ENCODE measurements around the gene PPP1R12C.

The PPP1R12C gene

GRCh38 chr19:55078996-55079395 lies 38.4 kb downstream of the PPP1R12C start:
- no peak overlapping the region for H2AFZ ChIP-seq (ENCODE audit: low read length)
- no peak overlapping the region for H3K18ac ChIP-seq (ENCODE audit: low read length)
- no peak overlapping the region for H3K23ac ChIP-seq (ENCODE audit: low read depth, low read length, poor library complexity)
- no peak overlapping the region for H3K9ac ChIP-seq (ENCODE audit: low read depth, low read length, poor library complexity)
- H3K27me3 ChIP-seq (ENCODE audit: control insufficient read depth in 3 of 3, insufficient read depth in 3 of 3, low read depth in 1 of 3, low read length in 3 of 3), result peaks cover 4 to 54% (median 54%) of the 10 kb centered on the region in 3 experiments
- no peak overlapping the region for H2AK5ac ChIP-seq (ENCODE audit: low read depth, low read length)
- no peak overlapping the region for H3K4me3 ChIP-seq (ENCODE audit: low read length in 2 of 2)
- no peak overlapping the region for H3K4ac ChIP-seq (ENCODE audit: low read length)
- DNase-seq (ENCODE audit: low spot score), result no peak
- peaks cover 2 to 15% of the 10 kb centered on the region in 2 donors for H3K9me3 ChIP-seq (replicated peaks in 1 of 2; ENCODE audit: control insufficient read depth in 2 of 2, insufficient read depth in 1 of 2, low read depth in 1 of 2, low read length in 2 of 2)
- no peak overlapping the region for H3K4me2 ChIP-seq (ENCODE audit: insufficient read depth, low read length, poor library complexity, severe bottlenecking)
- no peaks in the 10 kb centered on the region for H3K36me3 ChIP-seq (replicated peaks in 1 of 2; ENCODE audit: control insufficient read depth in 2 of 2, insufficient read depth in 2 of 2, low read length in 2 of 2)
- H4K91ac ChIP-seq (ENCODE audit: low read depth, low read length, poor library complexity), result no peak overlapping the region
- no peak overlapping the region for H2BK5ac ChIP-seq (ENCODE audit: low read length)
- no peak overlapping the region for H3K14ac ChIP-seq (ENCODE audit: low read length)
- H2BK120ac ChIP-seq (ENCODE audit: low read depth, low read length), result no peak overlapping the region
- H3K79me1 ChIP-seq (ENCODE audit: low read depth, low read length), result no peaks in the 10 kb centered on the region
- H2BK12ac ChIP-seq (ENCODE audit: low read length), result no peak overlapping the region
- peaks cover 2 to 12% of the 10 kb centered on the region in 2 donors for H3K4me1 ChIP-seq (ENCODE audit: control insufficient read depth in 2 of 2, insufficient read depth in 1 of 2, low read depth in 1 of 2, low read length in 2 of 2)
- H2BK15ac ChIP-seq (ENCODE audit: low read length), result no peak overlapping the region
- H3K27ac ChIP-seq (replicated peaks; ENCODE audit: low read length), result no peak overlapping the region
- no peak overlapping the region for H4K8ac ChIP-seq (ENCODE audit: low read depth, low read length)
- WGBS, 2 donors (ENCODE audit: extremely low coverage in 2 of 2, insufficient read length in 2 of 2, insufficient replicate concordance in 1 of 2), result no CpG with 5 or more reads among the region's 5 CpGs

- H2AFZ ChIP-seq (ENCODE audit: low read length), result no peak overlapping the region
- no peak overlapping the region for H3K18ac ChIP-seq (ENCODE audit: low read length)
- no peak overlapping the region for H2BK120ac ChIP-seq (ENCODE audit: low read depth, low read length)
- H3K27ac ChIP-seq (replicated peaks; ENCODE audit: low read length), result no peak overlapping the region
- H3K14ac ChIP-seq (ENCODE audit: low read length), result no peak overlapping the region
- DNase-seq (ENCODE audit: low spot score), result no peak
- H2AK5ac ChIP-seq (ENCODE audit: low read depth, low read length), result no peak overlapping the region
- H3K4me2 ChIP-seq (ENCODE audit: insufficient read depth, low read length, poor library complexity, severe bottlenecking), result no peak overlapping the region
- H3K23ac ChIP-seq (ENCODE audit: low read depth, low read length, poor library complexity), result no peak overlapping the region
- H3K36me3 ChIP-seq (replicated peaks in 1 of 2; ENCODE audit: control insufficient read depth in 2 of 2, insufficient read depth in 2 of 2, low read length in 2 of 2), result no peaks in the 10 kb centered on the region
- no peak overlapping the region for H3K4me3 ChIP-seq (ENCODE audit: low read length in 2 of 2)
- H4K91ac ChIP-seq (ENCODE audit: low read depth, low read length, poor library complexity), result no peak overlapping the region
- no CpG with 5 or more reads among the region's 2 CpGs for WGBS, 2 donors (ENCODE audit: extremely low coverage in 2 of 2, insufficient read length in 2 of 2, insufficient replicate concordance in 1 of 2)
- H2BK15ac ChIP-seq (ENCODE audit: low read length), result no peak overlapping the region
- H2BK12ac ChIP-seq (ENCODE audit: low read length), result no peak overlapping the region
- H3K79me1 ChIP-seq (ENCODE audit: low read depth, low read length), result no peaks in the 10 kb centered on the region
- H2BK5ac ChIP-seq (ENCODE audit: low read length), result no peak overlapping the region
- peaks cover 4 to 12% of the 10 kb centered on the region in 2 donors for H3K9me3 ChIP-seq (replicated peaks in 1 of 2; ENCODE audit: control insufficient read depth in 2 of 2, insufficient read depth in 1 of 2, low read depth in 1 of 2, low read length in 2 of 2)
- H4K8ac ChIP-seq (ENCODE audit: low read depth, low read length), result no peak overlapping the region
- H3K4me1 ChIP-seq (ENCODE audit: control insufficient read depth in 2 of 2, insufficient read depth in 1 of 2, low read depth in 1 of 2, low read length in 2 of 2), result peaks cover 2 to 10% of the 10 kb centered on the region in 2 donors
- no peak overlapping the region for H3K9ac ChIP-seq (ENCODE audit: low read depth, low read length, poor library complexity)
- peaks cover 0 to 54% (median 41%) of the 10 kb centered on the region in 3 experiments for H3K27me3 ChIP-seq (ENCODE audit: control insufficient read depth in 3 of 3, insufficient read depth in 3 of 3, low read depth in 1 of 3, low read length in 3 of 3)
- no peak overlapping the region for H3K4ac ChIP-seq (ENCODE audit: low read length)
Measured at GRCh38 chr19:55077106-55077505, 40.3 kb downstream of the PPP1R12C start.

- Histone ChIP-seq H3K4ac (ENCODE audit: low read length) (no peak overlapping the region), H4K8ac (ENCODE audit: low read depth, low read length) (peak overlapping the region; percentile 65), H4K91ac (ENCODE audit: low read depth, low read length, poor library complexity) (no peak overlapping the region), H3K4me3 (ENCODE audit: low read length in 2 of 2) (no peak overlapping the region), H3K18ac (ENCODE audit: low read length) (peak overlapping the region; percentile 72), H2AK5ac (ENCODE audit: low read depth, low read length) (peak overlapping the region; percentile 94), H3K4me2 (ENCODE audit: insufficient read depth, low read length, poor library complexity, severe bottlenecking) (no peak overlapping the region), H2BK120ac (ENCODE audit: low read depth, low read length) (no peak overlapping the region), H3K9me3 (replicated peaks in 1 of 2; ENCODE audit: control insufficient read depth in 2 of 2, insufficient read depth in 1 of 2, low read depth in 1 of 2, low read length in 2 of 2) (peaks cover 4 to 8% of the 10 kb centered on the region in 2 donors), H3K79me1 (ENCODE audit: low read depth, low read length) (no peaks in the 10 kb centered on the region), H2AFZ (ENCODE audit: low read length) (no peak overlapping the region), H3K27ac (replicated peaks; ENCODE audit: low read length) (no peak overlapping the region), H3K9ac (ENCODE audit: low read depth, low read length, poor library complexity) (no peak overlapping the region), H3K4me1 (ENCODE audit: control insufficient read depth in 2 of 2, insufficient read depth in 1 of 2, low read depth in 1 of 2, low read length in 2 of 2) (peaks cover 2 to 11% of the 10 kb centered on the region in 2 donors), H2BK12ac (ENCODE audit: low read length) (no peak overlapping the region), H3K14ac (ENCODE audit: low read length) (no peak overlapping the region), H2BK15ac (ENCODE audit: low read length) (no peak overlapping the region), H3K27me3 (ENCODE audit: control insufficient read depth in 3 of 3, insufficient read depth in 3 of 3, low read depth in 1 of 3, low read length in 3 of 3) (peaks cover 0 to 54% (median 38%) of the 10 kb centered on the region in 3 experiments), H3K23ac (ENCODE audit: low read depth, low read length, poor library complexity) (no peak overlapping the region), H2BK5ac (ENCODE audit: low read length) (no peak overlapping the region), H3K36me3 (replicated peaks in 1 of 2; ENCODE audit: control insufficient read depth in 2 of 2, insufficient read depth in 2 of 2, low read length in 2 of 2) (no peaks in the 10 kb centered on the region)
- no CpG with 5 or more reads among the region's 12 CpGs for WGBS, 2 donors (ENCODE audit: extremely low coverage in 2 of 2, insufficient read length in 2 of 2, insufficient replicate concordance in 1 of 2)
- no peak for DNase-seq (ENCODE audit: low spot score)
Measured at GRCh38 chr19:55076321-55076720, 41.1 kb downstream of the PPP1R12C start.

- H4K8ac ChIP-seq (ENCODE audit: low read depth, low read length), result peak within 1 kb of the TSS; percentile 65
- no peaks in the 10 kb centered on the region for H3K36me3 ChIP-seq (replicated peaks in 1 of 2; ENCODE audit: control insufficient read depth in 2 of 2, insufficient read depth in 2 of 2, low read length in 2 of 2)
- H3K14ac ChIP-seq (ENCODE audit: low read length), result no peak within 1 kb of the TSS
- WGBS, 2 donors (ENCODE audit: extremely low coverage in 2 of 2, insufficient read length in 2 of 2, insufficient replicate concordance in 1 of 2), result no CpG with 5 or more reads among the region's 18 CpGs
- H3K27ac ChIP-seq (replicated peaks; ENCODE audit: low read length), result no peak within 1 kb of the TSS
- no peak within 1 kb of the TSS for H3K4me3 ChIP-seq (ENCODE audit: low read length in 2 of 2)
- peaks cover 0 to 9% of the 10 kb centered on the region in 2 donors for H3K4me1 ChIP-seq (ENCODE audit: control insufficient read depth in 2 of 2, insufficient read depth in 1 of 2, low read depth in 1 of 2, low read length in 2 of 2)
- H3K4ac ChIP-seq (ENCODE audit: low read length), result no peak within 1 kb of the TSS
- H4K91ac ChIP-seq (ENCODE audit: low read depth, low read length, poor library complexity), result no peak within 1 kb of the TSS
- no peak within 1 kb of the TSS for H2BK12ac ChIP-seq (ENCODE audit: low read length)
- no peak for DNase-seq (ENCODE audit: low spot score)
- H2BK15ac ChIP-seq (ENCODE audit: low read length), result no peak within 1 kb of the TSS
- peak within 1 kb of the TSS; percentile 94 for H2AK5ac ChIP-seq (ENCODE audit: low read depth, low read length)
- H3K9ac ChIP-seq (ENCODE audit: low read depth, low read length, poor library complexity), result no peak within 1 kb of the TSS
- H3K27me3 ChIP-seq (ENCODE audit: control insufficient read depth in 3 of 3, insufficient read depth in 3 of 3, low read depth in 1 of 3, low read length in 3 of 3), result peaks cover 0 to 53% (median 35%) of the 10 kb centered on the region in 3 experiments
- H3K79me1 ChIP-seq (ENCODE audit: low read depth, low read length), result no peaks in the 10 kb centered on the region
- no peak within 1 kb of the TSS for H3K4me2 ChIP-seq (ENCODE audit: insufficient read depth, low read length, poor library complexity, severe bottlenecking)
- H3K18ac ChIP-seq (ENCODE audit: low read length), result peak within 1 kb of the TSS; percentile 72
- peak within 1 kb of the TSS; percentile 73 for H3K23ac ChIP-seq (ENCODE audit: low read depth, low read length, poor library complexity)
- H2BK5ac ChIP-seq (ENCODE audit: low read length), result no peak within 1 kb of the TSS
- H2AFZ ChIP-seq (ENCODE audit: low read length), result no peak within 1 kb of the TSS
- H2BK120ac ChIP-seq (ENCODE audit: low read depth, low read length), result no peak within 1 kb of the TSS
- peaks cover 4% of the 10 kb centered on the region in 2 donors for H3K9me3 ChIP-seq (replicated peaks in 1 of 2; ENCODE audit: control insufficient read depth in 2 of 2, insufficient read depth in 1 of 2, low read depth in 1 of 2, low read length in 2 of 2)
Measured at GRCh38 chr19:55075371-55075998, 42.0 kb downstream of the PPP1R12C start, which contains the start of gene EPS8L1. EPS8L1 (plus strand) TSS chr19:55075869; CDS start chr19:55076445, 576 bp downstream.
